Activated B cell treated with CpG ODN at 0.5 μM for 24 hours (primary cell): ENCODE results near the gene SPTLC3. TPM values are rescaled to one million over a fixed set of nuclear protein-coding genes. Genes with fewer than 3 reads are reported as not detected.

ENCODE experiments used
- ATAC-seq: fragments of 200-7000 bp; cut with Tn5 transposase; one replicate; pipeline ENCODE4 v1.10.0; 2021; ENCODE audit warnings: low read depth, mild to moderate bottlenecking, moderate library complexity
- CTCF ChIA-PET: fragments of 350-600 bp; sonication (Branson Sonifier 250); formaldehyde crosslinking; loops from one replicate; lab custom pipeline; 2021; ENCODE audit warnings: antibody characterized with exemption; lab: Charles Lee
- POLR2A ChIA-PET: fragments of 350-600 bp; sonication (Branson Sonifier 250); formaldehyde crosslinking; loops from one replicate; lab custom pipeline; 2021; ENCODE audit warnings: antibody characterized with exemption; lab: Charles Lee
- DNase-seq: peaks from one replicate; pipeline ENCODE4 v3.0.0; 2022
- H3K27ac Mint-ChIP-seq: one replicate; pipeline ENCODE4 v1.8.0; 2020; ENCODE audit warnings: mixed read lengths
- H3K27me3 Mint-ChIP-seq: one replicate; pipeline ENCODE4 v1.8.0; 2021; ENCODE audit warnings: mixed read lengths
- H3K36me3 Mint-ChIP-seq: one replicate; pipeline ENCODE4 v1.8.0; 2021; ENCODE audit warnings: low read depth, mixed read lengths
- H3K4me1 Mint-ChIP-seq: one replicate; pipeline ENCODE4 v1.8.0; 2021; ENCODE audit warnings: mixed read lengths
- H3K4me3 Mint-ChIP-seq: one replicate; pipeline ENCODE4 v1.8.0; 2020; ENCODE audit warnings: mild to moderate bottlenecking, mixed read lengths
- H3K9me3 Mint-ChIP-seq: one replicate; pipeline ENCODE4 v1.8.0; 2020; ENCODE audit warnings: mixed read lengths
- CTCF ChIP-seq: fragments of 200-600 bp; IDR thresholded peaks from one replicate; pipeline ENCODE4 v1.8.0; 2022; ENCODE audit warnings: antibody characterized with exemption, mild to moderate bottlenecking
- intact Hi-C: fragments of 100-400 bp; cut with micrococcal nuclease; formaldehyde crosslinking; loops from one replicate; pipeline ENCODE4 v1.15.1; 2024
- total RNA-seq: library from RNA; stranded (reverse); gene quantifications from 2 replicates; pipeline ENCODE4 v1.2.3, GENCODE V29; 2022

The SPTLC3 gene
- total RNA-seq, 1 donor from 2014 or later: not detected

DNA sequence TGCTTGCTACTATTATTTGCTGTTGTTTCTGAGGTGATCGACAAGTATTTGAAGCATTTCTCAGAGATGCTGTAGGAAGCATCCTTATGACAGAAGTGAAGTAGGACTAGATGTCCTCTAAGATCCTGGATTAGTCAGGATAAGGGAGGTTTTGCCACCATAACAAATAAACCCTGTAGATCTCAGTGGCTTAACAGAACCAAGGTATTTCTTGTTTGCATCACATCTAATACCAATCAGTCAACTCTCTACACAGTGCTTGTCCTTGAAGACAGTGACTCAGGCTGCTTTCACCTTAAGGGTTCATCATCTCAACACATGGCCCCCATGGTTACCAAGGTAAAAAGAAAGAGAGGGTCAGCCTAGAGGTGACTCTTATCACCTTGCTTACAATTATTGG lies 119.4 kb downstream of the SPTLC3 start:
- intact Hi-C loops: no loop called here
- no peak for TF ChIP-seq CTCF
- ATAC-seq (no peak), DNase-seq (no peak)
- CTCF ChIA-PET: no interaction called here
- Mint-ChIP-seq H3K4me1 (no peaks in the 10 kb centered on the region), H3K27ac (no peak overlapping the region), H3K9me3 (no peaks in the 10 kb centered on the region), H3K36me3 (no peaks in the 10 kb centered on the region), H3K4me3 (no peak overlapping the region), H3K27me3 (peaks cover 8% of the 10 kb centered on the region)
- POLR2A ChIA-PET: no interaction called here

- no peaks in the 10 kb centered on the region for H3K9me3 Mint-ChIP-seq
- no peak overlapping the region for H3K27ac Mint-ChIP-seq
- H3K27me3 Mint-ChIP-seq: peaks cover 8% of the 10 kb centered on the region
- H3K4me3 Mint-ChIP-seq: no peak overlapping the region
- TF ChIP-seq CTCF: no peak
- H3K36me3 Mint-ChIP-seq: no peaks in the 10 kb centered on the region
- intact Hi-C loops: no loop called here
- H3K4me1 Mint-ChIP-seq: no peaks in the 10 kb centered on the region
- POLR2A ChIA-PET: no interaction called here
- CTCF ChIA-PET: no interaction called here
- ATAC-seq: no peak
- DNase-seq: no peak
Observed at GRCh38 chr20:13130061-13130706, 121.4 kb downstream of the SPTLC3 start.

- Mint-ChIP-seq H3K27me3 (peaks cover 8% of the 10 kb centered on the region), H3K4me3 (no peak overlapping the region), H3K36me3 (no peaks in the 10 kb centered on the region), H3K9me3 (no peaks in the 10 kb centered on the region), H3K4me1 (no peaks in the 10 kb centered on the region), H3K27ac (no peak overlapping the region)
- TF ChIP-seq CTCF: no peak
- POLR2A ChIA-PET: no interaction called here
- no peak for DNase-seq
- CTCF ChIA-PET: interaction anchor here (0.8 kb wide), 1 partner anchor 10 kb away, joined by 3 read pairs; no protein-coding TSS in a partner anchor
- intact Hi-C loops: no loop called here
- ATAC-seq: no peak
Observed at GRCh38 chr20:13130707-13131103, 121.9 kb downstream of the SPTLC3 start.

DNA sequence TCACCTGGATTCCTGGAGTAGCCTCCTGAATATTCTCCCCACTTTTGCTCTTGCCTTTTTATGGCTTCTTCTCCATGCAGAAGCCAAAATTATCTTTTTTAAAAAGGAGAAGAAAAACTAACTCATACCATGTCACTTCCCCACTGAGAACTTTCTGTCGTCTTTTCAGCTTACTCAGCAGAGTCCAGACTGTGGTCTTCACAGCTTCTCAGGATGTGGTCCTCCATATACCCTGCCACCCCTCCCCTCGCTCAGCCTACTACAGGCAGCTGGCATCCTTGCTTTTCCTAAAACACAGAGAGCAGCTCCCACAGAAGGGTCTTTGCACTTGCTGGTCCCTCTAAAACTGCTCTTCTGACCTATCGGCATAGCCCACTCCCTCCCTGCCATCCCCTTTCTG lies 122.9 kb downstream of the SPTLC3 start:
- Mint-ChIP-seq H3K27me3 (peaks cover 8% of the 10 kb centered on the region), H3K4me3 (no peak overlapping the region), H3K36me3 (no peaks in the 10 kb centered on the region), H3K27ac (no peak overlapping the region), H3K9me3 (no peaks in the 10 kb centered on the region), H3K4me1 (no peaks in the 10 kb centered on the region)
- no peak for ATAC-seq
- intact Hi-C loops: no loop called here
- ChIA-PET POLR2A (no interaction called here), CTCF (no interaction called here)
- no peak for TF ChIP-seq CTCF
- DNase-seq: no peak

- intact Hi-C loops: no loop called here
- no peak for TF ChIP-seq CTCF
- Mint-ChIP-seq H3K4me3 (no peak overlapping the region), H3K27ac (no peak overlapping the region), H3K36me3 (no peaks in the 10 kb centered on the region), H3K9me3 (no peaks in the 10 kb centered on the region), H3K27me3 (peaks cover 7% of the 10 kb centered on the region), H3K4me1 (no peaks in the 10 kb centered on the region)
- ChIA-PET CTCF (no interaction called here), POLR2A (no interaction called here)
- no peak for ATAC-seq
- no peak for DNase-seq
Observed at GRCh38 chr20:13139459-13140150, 130.8 kb downstream of the SPTLC3 start.
